NCI-H1105 (cell line): ENCODE measurements around the gene STEAP1B.
"Not testable (repeated sequence)": the region's sequence is repeated elsewhere in the genome, so short reads cannot be mapped to it uniquely, and the experiment has no call there.

Source experiments
- DNase-seq: peaks from one replicate; lab custom pipeline; 2025; lab: John Stamatoyannopoulos, UW

The STEAP1B gene

GRCh38 chr7:22499888-22500689, at the start of gene STEAP1B:
TSS of gene STEAP1B (minus strand) at chr7:22500188. CDS start at chr7:22494855, 5,333 bp downstream.
- DNase-seq: not testable (repeated sequence)

DNA sequence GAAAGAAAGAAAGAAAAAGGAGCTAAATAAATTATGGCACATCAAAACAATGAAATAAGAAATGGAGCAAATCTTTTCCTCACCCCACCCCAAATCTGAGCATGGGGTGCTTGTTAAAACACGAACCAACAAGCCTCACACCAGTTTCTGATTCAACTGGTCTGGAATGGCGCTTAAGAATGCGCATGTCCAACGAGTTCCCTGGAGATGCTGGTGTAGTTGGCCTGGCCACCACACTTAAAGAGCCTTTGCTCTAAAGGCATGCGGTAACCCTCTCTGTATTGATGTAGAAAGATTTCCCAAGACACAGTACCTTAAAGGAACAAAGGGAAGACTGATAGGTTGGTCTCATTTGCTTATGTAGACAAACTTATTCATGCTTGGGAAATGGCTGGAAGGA, 49.1 kb upstream of the STEAP1B start:
- DNase-seq: no peak

- no peak for DNase-seq
Observed at GRCh38 chr7:22548313-22548712, 48.3 kb upstream of the STEAP1B start.

DNA sequence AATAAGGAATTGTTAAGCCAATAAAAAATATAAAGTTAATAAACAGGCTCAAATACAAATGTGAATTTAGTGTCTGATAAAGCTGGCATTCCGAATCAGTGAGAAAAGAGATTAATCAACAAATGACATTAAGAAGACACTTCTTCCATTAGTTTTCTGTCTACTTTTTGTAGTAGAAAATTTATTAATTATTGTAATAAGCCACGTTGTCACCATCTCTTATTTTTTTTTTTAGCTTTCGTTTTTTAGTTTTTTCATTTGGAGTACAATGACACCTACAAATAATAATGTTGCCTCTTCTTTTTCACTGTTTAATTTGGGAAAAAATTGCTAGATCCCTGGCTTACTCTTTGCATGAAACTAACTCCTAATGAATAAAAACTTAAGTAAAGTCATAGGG, 46.8 kb upstream of the STEAP1B start:
- DNase-seq: no peak

DNA sequence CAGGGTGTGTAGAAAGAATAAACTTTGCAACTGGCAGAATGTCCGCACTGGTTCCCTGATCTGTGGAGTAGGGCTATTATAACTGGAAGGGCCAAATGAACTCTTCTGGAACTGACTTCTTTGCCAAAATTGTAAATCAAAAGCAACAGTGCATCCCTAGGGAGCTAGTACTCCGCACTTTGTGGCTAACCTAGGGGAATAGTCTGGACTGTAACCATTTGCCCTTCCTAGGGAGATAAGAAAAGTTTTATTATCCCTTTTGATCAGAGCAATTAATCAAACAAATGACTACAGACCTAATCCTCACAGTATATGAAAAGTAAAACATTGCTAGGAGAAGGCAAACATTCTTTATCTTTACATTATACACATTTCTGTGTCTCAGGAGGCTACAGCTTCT, 45.5 kb upstream of the STEAP1B start:
- no peak for DNase-seq

DNA sequence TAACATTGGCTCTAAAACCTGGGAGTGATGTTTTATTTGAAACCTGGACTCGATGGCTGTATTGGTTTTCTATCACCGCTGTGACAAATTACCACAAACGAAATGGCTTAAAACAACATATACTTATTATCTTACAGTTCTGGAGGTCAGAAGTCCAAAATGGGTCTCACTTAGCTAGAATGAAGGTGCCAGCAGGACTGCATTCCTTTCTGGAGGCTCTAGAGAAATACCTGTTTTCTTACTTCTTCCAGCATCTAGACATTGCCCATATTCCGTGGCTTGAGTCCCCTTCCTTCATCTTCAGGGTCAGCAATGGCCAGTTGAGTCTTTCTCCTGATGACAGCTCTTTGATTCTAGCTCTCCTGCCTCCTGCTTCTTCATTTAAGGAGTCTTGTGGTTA, 44.3 kb upstream of the STEAP1B start:
- no peak for DNase-seq

GRCh38 chr7:22543169-22543568, 43.2 kb upstream of the STEAP1B start:
- DNase-seq: no peak

- DNase-seq: no peak
Observed at GRCh38 chr7:22542669-22543068, 42.7 kb upstream of the STEAP1B start.

GRCh38 chr7:22542254-22542653, 42.3 kb upstream of the STEAP1B start:
- DNase-seq: no peak

DNA sequence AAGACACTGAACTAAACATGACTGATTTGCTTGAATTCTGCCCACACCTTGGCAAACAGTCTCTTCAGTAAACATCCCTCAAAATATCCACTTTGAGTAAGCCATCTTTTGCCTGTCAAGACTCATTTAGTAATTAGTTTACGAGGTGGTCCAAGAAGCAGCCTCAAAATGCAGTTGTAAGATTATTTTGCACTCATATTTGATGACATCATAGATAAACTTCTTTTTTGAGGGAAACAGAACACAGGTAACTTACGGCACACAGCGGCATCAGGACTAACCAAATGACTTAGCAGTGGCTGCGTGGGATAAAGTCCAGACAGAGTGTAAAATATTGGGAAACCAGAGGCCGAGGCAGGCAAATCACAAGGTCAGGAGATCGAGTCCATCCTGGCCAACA, 41.8 kb upstream of the STEAP1B start:
- no peak for DNase-seq

DNA sequence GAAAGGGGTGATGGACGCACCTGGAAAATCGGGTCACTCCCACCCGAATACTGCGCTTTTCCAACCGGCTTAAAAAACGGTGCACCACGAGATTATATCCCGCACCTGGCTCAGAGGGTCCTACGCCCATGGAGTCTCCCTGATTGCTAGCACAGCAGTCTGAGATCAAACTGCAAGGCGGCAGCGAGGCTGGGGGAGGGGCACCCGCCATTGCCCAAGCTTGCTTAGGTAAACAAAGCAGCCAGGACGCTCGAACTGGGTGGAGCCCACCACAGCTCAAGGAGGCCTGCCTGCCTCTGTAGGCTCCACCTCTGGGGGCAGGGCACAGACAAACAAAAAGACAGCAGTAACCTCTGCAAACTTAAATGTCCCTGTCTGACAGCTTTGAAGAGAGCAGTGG, 28.5 kb upstream of the STEAP1B start:
- not testable (repeated sequence) for DNase-seq

DNA sequence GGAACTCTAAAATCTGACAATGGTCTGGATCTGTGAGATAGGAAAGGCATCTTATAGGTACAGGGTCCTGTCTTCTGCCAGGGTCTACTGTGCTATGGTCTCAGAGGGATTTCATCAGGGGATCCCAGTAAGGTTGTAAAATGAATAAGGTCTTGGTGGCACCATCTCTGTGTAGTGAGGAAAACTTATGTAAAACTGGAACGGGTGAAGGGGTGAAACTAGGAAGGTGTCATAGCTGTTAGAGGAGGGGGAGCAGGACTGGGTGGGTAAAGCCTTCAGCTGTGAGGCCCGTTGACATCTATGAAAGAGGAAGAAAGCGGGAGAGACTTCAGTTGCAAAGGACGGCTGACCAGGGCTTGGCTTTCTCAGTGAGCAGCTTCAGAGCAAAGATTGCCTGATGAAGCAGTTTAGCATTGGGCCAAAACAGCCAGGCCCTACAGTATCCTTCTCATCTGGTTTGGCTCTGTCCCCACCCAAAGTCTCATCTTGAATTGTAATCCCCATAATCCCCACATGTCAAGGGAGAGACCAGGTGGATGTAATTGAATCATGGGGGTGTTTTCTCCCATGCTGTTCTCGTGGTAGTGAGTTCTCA, 24.5 kb upstream of the STEAP1B start:
- DNase-seq: not testable (repeated sequence)

- peak; percentile 7 for DNase-seq
Observed at GRCh38 chr7:22523478-22524352, 23.7 kb upstream of the STEAP1B start.

DNA sequence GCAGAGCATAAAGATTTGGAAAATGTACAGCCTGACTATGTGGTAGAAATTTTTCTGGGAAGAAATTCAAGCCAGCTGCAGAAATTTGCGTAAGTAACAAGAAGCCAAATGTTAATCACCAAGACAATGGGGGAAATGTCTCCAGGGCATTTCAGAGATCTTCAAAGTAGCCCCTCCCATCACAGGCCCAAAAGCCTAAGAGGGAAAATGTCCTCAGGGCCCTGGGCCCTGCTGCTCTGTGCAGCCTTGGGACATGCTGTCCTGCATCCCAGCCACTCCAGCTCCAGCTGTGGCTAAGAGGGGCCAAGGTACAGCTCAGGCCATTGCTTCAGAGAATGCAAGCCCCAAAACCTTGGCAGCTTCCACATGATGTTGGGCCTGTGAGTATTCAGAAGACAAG, 19.6 kb upstream of the STEAP1B start:
- not testable (repeated sequence) for DNase-seq

DNA sequence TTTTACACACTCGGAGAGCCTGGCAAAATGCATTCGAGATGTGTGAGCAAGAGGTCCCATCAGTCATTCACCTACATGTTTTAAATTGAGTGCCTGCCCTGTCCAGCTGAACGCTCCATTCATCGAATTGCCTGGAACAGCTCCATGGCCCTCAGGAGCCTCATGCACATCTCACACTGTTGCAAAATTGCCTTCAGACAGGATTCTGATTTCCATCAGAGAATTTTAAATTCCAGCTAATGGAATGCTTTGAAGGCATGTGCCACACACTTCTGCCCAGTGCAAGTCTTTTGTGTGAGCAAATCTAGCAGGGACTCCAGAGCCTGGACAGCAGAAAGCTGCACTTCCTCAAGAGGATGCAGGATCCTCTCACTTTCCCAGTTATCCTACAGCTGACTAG, 17.0 kb upstream of the STEAP1B start:
- DNase-seq: not testable (repeated sequence)

DNA sequence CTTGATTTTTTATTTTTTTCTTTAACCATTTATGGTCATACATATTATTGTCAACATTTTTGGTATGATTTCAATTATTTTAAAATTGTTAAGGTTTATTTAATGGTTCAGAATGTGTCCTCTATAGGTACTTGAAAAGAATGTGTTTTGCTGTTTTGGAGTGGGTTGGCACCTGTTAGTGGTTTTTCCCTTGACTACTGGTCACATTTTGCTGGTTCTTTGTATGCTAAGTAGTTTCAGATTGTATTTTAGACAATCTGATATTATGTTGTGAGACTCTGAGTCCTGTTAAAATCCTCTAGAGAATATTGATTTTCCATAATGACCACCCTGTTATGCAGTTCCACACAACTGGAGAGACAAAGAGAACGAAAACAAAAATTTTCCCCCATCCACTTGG, 15.0 kb upstream of the STEAP1B start:
- not testable (repeated sequence) for DNase-seq

- not testable (repeated sequence) for DNase-seq
Observed at GRCh38 chr7:22507320-22507719, 7.3 kb upstream of the STEAP1B start.

DNA sequence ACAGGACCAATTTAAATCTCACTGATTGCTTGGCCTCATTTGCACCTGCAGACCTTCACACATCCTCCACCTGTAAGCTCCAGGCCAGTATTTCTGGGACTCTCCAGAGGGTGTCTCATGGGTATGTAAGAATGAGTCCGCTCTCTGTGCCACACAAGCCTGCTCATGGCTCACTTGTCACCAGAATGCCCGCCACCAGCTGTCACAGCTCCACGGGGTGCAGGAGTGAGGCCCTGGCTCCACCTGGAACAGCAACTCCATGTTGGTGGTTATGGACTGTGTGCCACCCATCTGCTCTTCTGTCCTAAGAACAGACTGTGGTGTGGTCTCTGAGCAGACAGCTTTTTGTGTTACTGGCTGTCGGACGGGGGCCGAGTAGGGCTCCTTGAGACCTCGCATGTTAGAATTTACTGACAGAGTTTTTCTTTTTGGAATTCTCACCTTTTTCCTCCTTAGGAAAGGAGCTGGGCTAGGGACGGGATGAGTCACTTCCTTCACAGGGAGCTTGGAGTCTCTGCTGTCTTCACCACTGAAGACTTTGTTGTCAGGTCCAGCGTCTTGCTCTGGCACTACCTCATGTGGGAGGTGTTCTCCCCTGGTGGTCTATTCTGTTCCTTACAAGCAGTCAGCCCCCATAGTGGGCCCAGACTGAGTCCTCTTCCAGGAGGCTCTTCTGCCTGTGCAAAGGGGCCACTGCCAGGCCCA, 6.5 kb upstream of the STEAP1B start:
- DNase-seq: not testable (repeated sequence)

- not testable (repeated sequence) for DNase-seq
Observed at GRCh38 chr7:22504519-22504918, 4.5 kb upstream of the STEAP1B start.

GRCh38 chr7:22502104-22502503, 2.1 kb upstream of the STEAP1B start:
- not testable (repeated sequence) for DNase-seq

GRCh38 chr7:22501336-22501735, 1.3 kb upstream of the STEAP1B start:
- DNase-seq: not testable (repeated sequence)

DNA sequence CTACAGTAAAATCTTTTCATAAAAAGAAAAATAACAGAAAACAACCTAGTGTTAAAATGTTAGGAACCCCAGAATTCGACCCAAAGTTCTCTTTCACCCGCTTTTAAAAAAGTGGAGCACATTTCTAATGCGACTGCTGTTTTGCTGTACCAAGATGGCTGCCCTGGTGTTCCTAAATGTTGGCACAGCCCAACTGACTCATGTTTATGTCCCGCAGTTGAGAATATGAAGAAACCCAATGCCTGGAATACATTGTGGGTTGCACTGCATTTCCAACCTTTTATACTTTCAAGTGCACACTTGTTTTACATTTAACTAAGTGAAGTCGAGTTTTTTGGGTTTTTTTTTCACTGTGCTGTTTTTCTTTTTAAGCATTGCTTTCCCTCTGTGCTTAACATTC, 944 bp downstream of the STEAP1B start:
- DNase-seq: no peak
